GM23338 (cell line): ENCODE measurements around the gene FMN2. TPM values are rescaled to one million over a fixed set of nuclear protein-coding genes. Genes with fewer than 3 reads are reported as not detected.

Experiments used
- ATAC-seq: fragments of 200-7000 bp; cut with Tn5 transposase; 3 replicates; pipeline ENCODE4 v1.9.1; 2020
- DNase-seq: peaks from one replicate; pipeline ENCODE4 v3.0.0-alpha.2; 2015; ENCODE audit warnings: low spot score
- H2AFZ ChIP-seq: fragments of 200-600 bp; sonication (generic); 2 replicates; pipeline ENCODE4 v1.8.0; 2016; ENCODE audit warnings: antibody characterized with exemption, mild to moderate bottlenecking, moderate library complexity
- H3F3A ChIP-seq: fragments of 200-600 bp; sonication (generic); replicated peaks from 2 replicates; pipeline ENCODE4 v1.8.0; 2017; ENCODE audit warnings: antibody characterized with exemption, mixed run types, low read depth
- H3K27ac ChIP-seq: fragments of 200-600 bp; sonication (generic); 2 replicates; pipeline ENCODE4 v1.6.1; 2016; ENCODE audit warnings: low read depth
- H3K27me3 ChIP-seq: fragments of 200-600 bp; sonication (generic); 2 replicates; pipeline ENCODE4 v1.8.0; 2016; ENCODE audit warnings: mild to moderate bottlenecking, mixed run types, moderate library complexity; ENCODE audit not compliant: insufficient read depth
- H3K36me3 ChIP-seq: fragments of 200-600 bp; sonication (generic); 2 replicates; pipeline ENCODE4 v1.8.0; 2016; ENCODE audit warnings: mild to moderate bottlenecking; ENCODE audit not compliant: insufficient read depth
- H3K4me1 ChIP-seq: fragments of 200-600 bp; sonication (generic); 2 replicates; pipeline ENCODE4 v1.8.0; 2016; ENCODE audit warnings: mild to moderate bottlenecking, moderate library complexity; ENCODE audit not compliant: insufficient read depth
- H3K4me2 ChIP-seq: fragments of 200-600 bp; sonication (generic); 2 replicates; pipeline ENCODE4 v1.7.1; 2017; ENCODE audit warnings: mixed run types
- H3K4me3 ChIP-seq: fragments of 200-600 bp; sonication (generic); 2 replicates; pipeline ENCODE4 v1.6.1; 2016; ENCODE audit warnings: mixed run types
- H3K79me2 ChIP-seq: fragments of 200-600 bp; sonication (generic); replicated peaks from 2 replicates; pipeline ENCODE4 v1.8.0; 2017; ENCODE audit warnings: mild to moderate bottlenecking; ENCODE audit not compliant: insufficient read depth
- H3K9me2 ChIP-seq: fragments of 200-600 bp; sonication (generic); 2 replicates; pipeline ENCODE4 v1.8.0; 2017; ENCODE audit not compliant: insufficient read depth
- H4K20me1 ChIP-seq: fragments of 200-600 bp; sonication (generic); replicated peaks from 2 replicates; pipeline ENCODE4 v1.8.0; 2017; ENCODE audit warnings: mild to moderate bottlenecking; ENCODE audit not compliant: insufficient read depth
- H3K27ac Mint-ChIP-seq: 2 replicates; pipeline ENCODE4 v1.8.0; 2020; ENCODE audit warnings: inconsistent platforms, mild to moderate bottlenecking, moderate library complexity, mixed read lengths
- H3K27me3 Mint-ChIP-seq: 3 replicates; pipeline ENCODE4 v1.8.0; 2022; ENCODE audit warnings: low read depth, mild to moderate bottlenecking, moderate library complexity, mixed read lengths, inconsistent platforms; ENCODE audit not compliant: insufficient read depth, poor library complexity
- H3K36me3 Mint-ChIP-seq: 3 replicates; pipeline ENCODE4 v1.8.0; 2021; ENCODE audit warnings: low read depth, mild to moderate bottlenecking, inconsistent platforms, moderate library complexity, mixed read lengths
- H3K4me1 Mint-ChIP-seq: 3 replicates; pipeline ENCODE4 v1.8.0; 2020; ENCODE audit warnings: mild to moderate bottlenecking, inconsistent platforms, mixed read lengths
- H3K4me3 Mint-ChIP-seq: 3 replicates; pipeline ENCODE4 v1.8.0; 2021; ENCODE audit warnings: moderate library complexity, mild to moderate bottlenecking, inconsistent platforms, mixed read lengths
- H3K9me3 Mint-ChIP-seq: 3 replicates; pipeline ENCODE4 v1.8.0; 2020; ENCODE audit warnings: moderate library complexity, mild to moderate bottlenecking, inconsistent platforms, mixed read lengths
- CREB1 ChIP-seq: fragments of 250-450 bp; sonication (Bioruptor Pico); IDR thresholded peaks from 2 replicates; pipeline ENCODE4 v1.5.0; 2020; ENCODE audit warnings: low read depth, mild to moderate bottlenecking, moderate library complexity
- EZH2 ChIP-seq: fragments of 200-600 bp; sonication (generic); IDR thresholded peaks from one replicate; pipeline ENCODE4 v1.8.0; 2017; ENCODE audit warnings: antibody characterized with exemption, mild to moderate bottlenecking, low read depth; ENCODE audit not compliant: unreplicated experiment
- EZH2phosphoT487 ChIP-seq: fragments of 200-600 bp; sonication (generic); IDR thresholded peaks from one replicate; pipeline ENCODE4 v1.8.1; 2018; ENCODE audit warnings: antibody characterized with exemption; ENCODE audit not compliant: unreplicated experiment
- JUNB ChIP-seq: IDR thresholded peaks from one replicate; pipeline ENCODE4 v1.6.1; 2016; ENCODE audit warnings: antibody characterized with exemption; ENCODE audit not compliant: unreplicated experiment
- NANOG ChIP-seq: IDR thresholded peaks from 2 replicates; pipeline ENCODE4 v1.6.1; 2016; ENCODE audit warnings: antibody characterized with exemption, borderline replicate concordance
- STAT1 ChIP-seq: IDR thresholded peaks from one replicate; pipeline ENCODE4 v1.6.1; 2016; ENCODE audit warnings: antibody characterized with exemption; ENCODE audit not compliant: unreplicated experiment
- ZNF114 ChIP-seq: fragments of 250-450 bp; sonication (Bioruptor Pico); IDR thresholded peaks from 2 replicates; pipeline ENCODE4 v1.5.0; 2020; ENCODE audit warnings: mild to moderate bottlenecking, moderate library complexity
- ZNF331 ChIP-seq: fragments of 250-450 bp; sonication (Bioruptor Pico); IDR thresholded peaks from 2 replicates; pipeline ENCODE4 v1.5.0; 2020; ENCODE audit warnings: low read depth, mild to moderate bottlenecking, moderate library complexity
- polyA plus RNA-seq: library from polyadenylated mRNA; unstranded; fragments of >200 nt; fragmentation: Nextera tagmentation; extraction: Ambion mirVana; gene quantifications from 2 replicates; pipeline ENCODE4 v1.2.1, GENCODE V29; 2016
- total RNA-seq: library from RNA; depleted of rRNA; stranded (reverse); fragments of >200 nt; shearing (Covaris generic); gene quantifications from 2 replicates; pipeline ENCODE4 v1.2.3, GENCODE V29; 2014
- TF ChIP-seq, protein P1 (sequence below): IDR thresholded peaks from 2 replicates; pipeline ENCODE4 v1.6.1; 2016; ENCODE audit warnings: antibody characterized with exemption
- TF ChIP-seq, protein P2 (sequence below): IDR thresholded peaks from one replicate; pipeline ENCODE4 v1.6.1; 2018; ENCODE audit warnings: antibody characterized with exemption; ENCODE audit not compliant: unreplicated experiment
- TF ChIP-seq, protein P3 (sequence below): fragments of 250-450 bp; sonication (Bioruptor Pico); IDR thresholded peaks from 2 replicates; pipeline ENCODE4 v1.5.0; 2020; ENCODE audit warnings: mild to moderate bottlenecking, moderate library complexity

The FMN2 gene
- total and polyA plus RNA-seq, 2 experiments from 2014 or later, result 1.5 to 2.5 TPM

- Histone ChIP-seq H4K20me1 (no peaks in the 10 kb centered on the region), H3K36me3 (no peaks in the 10 kb centered on the region), H3K79me2 (no peaks in the 10 kb centered on the region), H3K9me2 (no peaks in the 10 kb centered on the region), H3F3A (no peaks in the 10 kb centered on the region), H3K4me2 (no peak overlapping the region), H2AFZ (no peak overlapping the region), H3K27me3 (no peaks in the 10 kb centered on the region), H3K4me3 (no peak overlapping the region), H3K27ac (no peak overlapping the region), H3K4me1 (no peaks in the 10 kb centered on the region)
- Mint-ChIP-seq H3K9me3 (no peaks in the 10 kb centered on the region), H3K27me3 (no peaks in the 10 kb centered on the region), H3K4me3 (no peak overlapping the region), H3K27ac (no peak overlapping the region), H3K36me3 (no peaks in the 10 kb centered on the region), H3K4me1 (no peaks in the 10 kb centered on the region)
- DNase-seq (no peak), ATAC-seq (no peak)
- no peak for TF ChIP-seq CREB1 (CRISPR knock-in tag)
Observed at GRCh38 chr1:240394353-240394752, 302.7 kb downstream of the FMN2 start.

DNA sequence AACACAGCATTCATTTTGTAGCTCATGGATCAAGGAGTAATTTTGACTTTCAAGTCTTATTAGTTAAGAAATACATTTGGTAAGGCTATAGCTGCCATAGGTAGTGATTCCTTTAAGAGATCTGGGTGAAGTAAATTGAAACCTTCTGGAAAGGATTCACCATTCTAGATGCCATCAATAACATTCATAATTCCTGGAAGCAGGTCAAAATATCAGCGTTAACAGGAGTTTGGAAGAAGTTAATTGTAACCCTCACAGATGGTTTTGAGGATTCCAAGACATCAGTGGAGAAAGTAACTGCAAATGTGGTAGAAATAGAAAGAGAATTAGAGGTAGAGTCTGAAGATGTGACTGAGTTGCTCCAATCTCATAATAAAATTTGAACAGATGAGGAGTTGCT, 303.7 kb downstream of the FMN2 start:
- DNase-seq (no peak), ATAC-seq (no peak)
- no peaks in the 10 kb centered on the region for H3K36me3 ChIP-seq
- H3F3A ChIP-seq, result no peaks in the 10 kb centered on the region
- no peaks in the 10 kb centered on the region for H3K36me3 Mint-ChIP-seq
- no peak overlapping the region for H2AFZ ChIP-seq
- no peak overlapping the region for H3K4me3 ChIP-seq
- no peak overlapping the region for H3K27ac ChIP-seq
- no peaks in the 10 kb centered on the region for H3K27me3 ChIP-seq
- no peaks in the 10 kb centered on the region for H3K27me3 Mint-ChIP-seq
- no peak overlapping the region for H3K4me2 ChIP-seq
- H3K4me1 ChIP-seq, result no peaks in the 10 kb centered on the region
- H3K9me2 ChIP-seq, result no peaks in the 10 kb centered on the region
- H4K20me1 ChIP-seq, result no peaks in the 10 kb centered on the region
- H3K9me3 Mint-ChIP-seq, result no peaks in the 10 kb centered on the region
- H3K27ac Mint-ChIP-seq, result no peak overlapping the region
- H3K79me2 ChIP-seq, result no peaks in the 10 kb centered on the region
- no peak overlapping the region for H3K4me3 Mint-ChIP-seq
- H3K4me1 Mint-ChIP-seq, result no peaks in the 10 kb centered on the region
- no peak for TF ChIP-seq EZH2phosphoT487
- TF ChIP-seq CREB1 (CRISPR knock-in tag), result no peak
- TF ChIP-seq, protein P1, sequence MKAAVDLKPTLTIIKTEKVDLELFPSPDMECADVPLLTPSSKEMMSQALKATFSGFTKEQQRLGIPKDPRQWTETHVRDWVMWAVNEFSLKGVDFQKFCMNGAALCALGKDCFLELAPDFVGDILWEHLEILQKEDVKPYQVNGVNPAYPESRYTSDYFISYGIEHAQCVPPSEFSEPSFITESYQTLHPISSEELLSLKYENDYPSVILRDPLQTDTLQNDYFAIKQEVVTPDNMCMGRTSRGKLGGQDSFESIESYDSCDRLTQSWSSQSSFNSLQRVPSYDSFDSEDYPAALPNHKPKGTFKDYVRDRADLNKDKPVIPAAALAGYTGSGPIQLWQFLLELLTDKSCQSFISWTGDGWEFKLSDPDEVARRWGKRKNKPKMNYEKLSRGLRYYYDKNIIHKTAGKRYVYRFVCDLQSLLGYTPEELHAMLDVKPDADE, result no peak
- TF ChIP-seq STAT1, result no peak
- no peak for TF ChIP-seq JUNB
- no peak for TF ChIP-seq ZNF114 (CRISPR knock-in tag)
- TF ChIP-seq ZNF331, result no peak
- TF ChIP-seq, protein P2, sequence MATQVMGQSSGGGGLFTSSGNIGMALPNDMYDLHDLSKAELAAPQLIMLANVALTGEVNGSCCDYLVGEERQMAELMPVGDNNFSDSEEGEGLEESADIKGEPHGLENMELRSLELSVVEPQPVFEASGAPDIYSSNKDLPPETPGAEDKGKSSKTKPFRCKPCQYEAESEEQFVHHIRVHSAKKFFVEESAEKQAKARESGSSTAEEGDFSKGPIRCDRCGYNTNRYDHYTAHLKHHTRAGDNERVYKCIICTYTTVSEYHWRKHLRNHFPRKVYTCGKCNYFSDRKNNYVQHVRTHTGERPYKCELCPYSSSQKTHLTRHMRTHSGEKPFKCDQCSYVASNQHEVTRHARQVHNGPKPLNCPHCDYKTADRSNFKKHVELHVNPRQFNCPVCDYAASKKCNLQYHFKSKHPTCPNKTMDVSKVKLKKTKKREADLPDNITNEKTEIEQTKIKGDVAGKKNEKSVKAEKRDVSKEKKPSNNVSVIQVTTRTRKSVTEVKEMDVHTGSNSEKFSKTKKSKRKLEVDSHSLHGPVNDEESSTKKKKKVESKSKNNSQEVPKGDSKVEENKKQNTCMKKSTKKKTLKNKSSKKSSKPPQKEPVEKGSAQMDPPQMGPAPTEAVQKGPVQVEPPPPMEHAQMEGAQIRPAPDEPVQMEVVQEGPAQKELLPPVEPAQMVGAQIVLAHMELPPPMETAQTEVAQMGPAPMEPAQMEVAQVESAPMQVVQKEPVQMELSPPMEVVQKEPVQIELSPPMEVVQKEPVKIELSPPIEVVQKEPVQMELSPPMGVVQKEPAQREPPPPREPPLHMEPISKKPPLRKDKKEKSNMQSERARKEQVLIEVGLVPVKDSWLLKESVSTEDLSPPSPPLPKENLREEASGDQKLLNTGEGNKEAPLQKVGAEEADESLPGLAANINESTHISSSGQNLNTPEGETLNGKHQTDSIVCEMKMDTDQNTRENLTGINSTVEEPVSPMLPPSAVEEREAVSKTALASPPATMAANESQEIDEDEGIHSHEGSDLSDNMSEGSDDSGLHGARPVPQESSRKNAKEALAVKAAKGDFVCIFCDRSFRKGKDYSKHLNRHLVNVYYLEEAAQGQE, result no peak
- TF ChIP-seq, protein P3, sequence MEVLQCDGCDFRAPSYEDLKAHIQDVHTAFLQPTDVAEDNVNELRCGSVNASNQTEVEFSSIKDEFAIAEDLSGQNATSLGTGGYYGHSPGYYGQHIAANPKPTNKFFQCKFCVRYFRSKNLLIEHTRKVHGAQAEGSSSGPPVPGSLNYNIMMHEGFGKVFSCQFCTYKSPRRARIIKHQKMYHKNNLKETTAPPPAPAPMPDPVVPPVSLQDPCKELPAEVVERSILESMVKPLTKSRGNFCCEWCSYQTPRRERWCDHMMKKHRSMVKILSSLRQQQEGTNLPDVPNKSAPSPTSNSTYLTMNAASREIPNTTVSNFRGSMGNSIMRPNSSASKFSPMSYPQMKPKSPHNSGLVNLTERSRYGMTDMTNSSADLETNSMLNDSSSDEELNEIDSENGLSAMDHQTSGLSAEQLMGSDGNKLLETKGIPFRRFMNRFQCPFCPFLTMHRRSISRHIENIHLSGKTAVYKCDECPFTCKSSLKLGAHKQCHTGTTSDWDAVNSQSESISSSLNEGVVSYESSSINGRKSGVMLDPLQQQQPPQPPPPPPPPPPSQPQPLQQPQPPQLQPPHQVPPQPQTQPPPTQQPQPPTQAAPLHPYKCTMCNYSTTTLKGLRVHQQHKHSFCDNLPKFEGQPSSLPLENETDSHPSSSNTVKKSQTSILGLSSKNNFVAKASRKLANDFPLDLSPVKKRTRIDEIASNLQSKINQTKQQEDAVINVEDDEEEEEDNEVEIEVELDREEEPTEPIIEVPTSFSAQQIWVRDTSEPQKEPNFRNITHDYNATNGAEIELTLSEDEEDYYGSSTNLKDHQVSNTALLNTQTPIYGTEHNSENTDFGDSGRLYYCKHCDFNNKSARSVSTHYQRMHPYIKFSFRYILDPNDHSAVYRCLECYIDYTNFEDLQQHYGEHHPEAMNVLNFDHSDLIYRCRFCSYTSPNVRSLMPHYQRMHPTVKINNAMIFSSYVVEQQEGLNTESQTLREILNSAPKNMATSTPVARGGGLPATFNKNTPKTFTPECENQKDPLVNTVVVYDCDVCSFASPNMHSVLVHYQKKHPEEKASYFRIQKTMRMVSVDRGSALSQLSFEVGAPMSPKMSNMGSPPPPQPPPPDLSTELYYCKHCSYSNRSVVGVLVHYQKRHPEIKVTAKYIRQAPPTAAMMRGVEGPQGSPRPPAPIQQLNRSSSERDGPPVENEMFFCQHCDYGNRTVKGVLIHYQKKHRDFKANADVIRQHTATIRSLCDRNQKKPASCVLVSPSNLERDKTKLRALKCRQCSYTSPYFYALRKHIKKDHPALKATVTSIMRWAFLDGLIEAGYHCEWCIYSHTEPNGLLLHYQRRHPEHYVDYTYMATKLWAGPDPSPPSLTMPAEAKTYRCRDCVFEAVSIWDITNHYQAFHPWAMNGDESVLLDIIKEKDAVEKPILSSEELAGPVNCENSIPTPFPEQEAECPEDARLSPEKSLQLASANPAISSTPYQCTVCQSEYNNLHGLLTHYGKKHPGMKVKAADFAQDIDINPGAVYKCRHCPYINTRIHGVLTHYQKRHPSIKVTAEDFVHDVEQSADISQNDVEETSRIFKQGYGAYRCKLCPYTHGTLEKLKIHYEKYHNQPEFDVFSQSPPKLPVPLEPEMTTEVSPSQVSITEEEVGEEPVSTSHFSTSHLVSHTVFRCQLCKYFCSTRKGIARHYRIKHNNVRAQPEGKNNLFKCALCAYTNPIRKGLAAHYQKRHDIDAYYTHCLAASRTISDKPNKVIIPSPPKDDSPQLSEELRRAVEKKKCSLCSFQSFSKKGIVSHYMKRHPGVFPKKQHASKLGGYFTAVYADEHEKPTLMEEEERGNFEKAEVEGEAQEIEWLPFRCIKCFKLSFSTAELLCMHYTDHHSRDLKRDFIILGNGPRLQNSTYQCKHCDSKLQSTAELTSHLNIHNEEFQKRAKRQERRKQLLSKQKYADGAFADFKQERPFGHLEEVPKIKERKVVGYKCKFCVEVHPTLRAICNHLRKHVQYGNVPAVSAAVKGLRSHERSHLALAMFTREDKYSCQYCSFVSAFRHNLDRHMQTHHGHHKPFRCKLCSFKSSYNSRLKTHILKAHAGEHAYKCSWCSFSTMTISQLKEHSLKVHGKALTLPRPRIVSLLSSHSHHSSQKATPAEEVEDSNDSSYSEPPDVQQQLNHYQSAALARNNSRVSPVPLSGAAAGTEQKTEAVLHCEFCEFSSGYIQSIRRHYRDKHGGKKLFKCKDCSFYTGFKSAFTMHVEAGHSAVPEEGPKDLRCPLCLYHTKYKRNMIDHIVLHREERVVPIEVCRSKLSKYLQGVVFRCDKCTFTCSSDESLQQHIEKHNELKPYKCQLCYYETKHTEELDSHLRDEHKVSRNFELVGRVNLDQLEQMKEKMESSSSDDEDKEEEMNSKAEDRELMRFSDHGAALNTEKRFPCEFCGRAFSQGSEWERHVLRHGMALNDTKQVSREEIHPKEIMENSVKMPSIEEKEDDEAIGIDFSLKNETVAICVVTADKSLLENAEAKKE (CRISPR knock-in tag), result no peak
- no peak for TF ChIP-seq EZH2
- TF ChIP-seq NANOG, result no peak
